ENCODE data around the gene ITCH.
A peak's percentile ranks its signal among the peaks of the same experiment; 100 is the strongest.

The ITCH gene

DNA sequence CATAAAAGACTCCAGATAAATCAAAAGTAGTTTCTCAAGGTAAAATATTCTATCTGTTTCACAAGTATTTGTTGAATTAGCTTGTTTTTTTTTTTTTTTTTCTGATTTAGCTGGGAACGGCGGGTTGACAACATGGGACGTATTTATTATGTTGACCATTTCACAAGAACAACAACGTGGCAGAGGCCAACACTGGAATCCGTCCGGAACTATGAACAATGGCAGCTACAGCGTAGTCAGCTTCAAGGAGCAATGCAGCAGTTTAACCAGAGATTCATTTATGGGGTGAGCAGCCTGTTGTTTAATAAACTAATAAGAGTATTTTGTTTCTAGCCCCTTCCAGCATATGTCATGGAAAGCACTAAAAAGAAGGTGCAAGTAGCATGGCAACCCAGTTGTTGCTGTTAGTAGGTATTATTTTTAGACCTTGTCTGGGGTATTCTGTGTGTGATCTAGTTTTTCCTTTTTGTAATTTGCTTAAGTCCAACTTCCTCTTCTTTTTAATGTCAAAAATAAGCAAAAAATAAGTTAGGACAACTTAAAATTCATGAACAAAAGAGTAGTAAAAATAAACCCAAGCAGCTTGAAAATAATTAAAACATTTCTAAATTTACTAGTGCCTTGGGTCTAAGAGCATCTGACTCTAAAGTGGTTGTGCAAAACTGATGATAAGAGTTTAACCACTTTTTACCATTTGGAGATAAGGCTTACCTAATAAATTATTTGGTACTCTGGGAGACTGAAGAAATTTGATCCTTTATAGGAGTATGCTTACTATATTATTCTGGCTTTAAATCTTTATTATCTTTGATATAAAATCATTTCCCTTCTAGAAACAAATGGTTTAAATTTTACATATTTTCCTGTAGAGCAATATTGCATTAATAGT is 82.3 kb downstream of the ITCH start:
- Histone ChIP-seq H3K4me1 (peaks cover 6% of the 10 kb centered on the region; the same call in 1 of the 2 replicates), H3K36me3 (peaks cover 97% of the 10 kb centered on the region), H3K4me3 (no peak overlapping the region), H3K9ac (no peak overlapping the region), H4K20me1 (peaks cover 24% of the 10 kb centered on the region; the same call in 1 of the 2 replicates), H3K4me2 (peak overlapping the region; percentile 25; the same call in 1 of the 2 replicates), H3K27me3 (no peaks in the 10 kb centered on the region), H3K27ac (no peak overlapping the region), H3K9me3 (no peaks in the 10 kb centered on the region)
- no peak for TF ChIP-seq Cebpa-rat (IDR thresholded peaks at IDR 0.05)

DNA sequence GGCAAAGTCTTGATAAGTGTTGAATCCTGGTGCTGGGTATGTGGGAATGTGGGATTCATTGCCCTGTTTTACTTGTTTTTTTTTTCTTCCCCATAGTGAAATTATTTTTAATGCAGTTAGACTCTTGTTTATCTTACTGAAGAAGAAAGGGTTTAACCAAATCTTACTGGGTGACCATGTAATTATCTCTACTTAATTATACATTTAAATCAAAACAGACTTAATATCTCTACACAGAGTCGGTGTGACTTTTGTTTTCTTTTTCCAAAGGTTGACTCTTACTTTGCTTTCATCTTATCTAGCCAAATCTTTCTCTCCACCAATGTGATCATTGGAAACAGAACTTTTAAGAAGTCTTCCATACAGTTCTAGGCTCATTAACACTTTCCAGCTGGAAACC is 85.4 kb downstream of the ITCH start:
- no peaks in the 10 kb centered on the region for H3K9me3 ChIP-seq
- H3K9ac ChIP-seq: no peak overlapping the region
- H3K4me2 ChIP-seq: no peak overlapping the region
- H3K27me3 ChIP-seq: no peaks in the 10 kb centered on the region
- H3K36me3 ChIP-seq: peaks cover 97% of the 10 kb centered on the region
- no peak overlapping the region for H3K27ac ChIP-seq
- peaks cover 24% of the 10 kb centered on the region; the same call in 1 of the 2 replicates for H4K20me1 ChIP-seq
- no peak for TF ChIP-seq Cebpa-rat (IDR thresholded peaks at IDR 0.05)
- peaks cover 6% of the 10 kb centered on the region; the same call in 1 of the 2 replicates for H3K4me1 ChIP-seq
- no peak overlapping the region for H3K4me3 ChIP-seq

DNA sequence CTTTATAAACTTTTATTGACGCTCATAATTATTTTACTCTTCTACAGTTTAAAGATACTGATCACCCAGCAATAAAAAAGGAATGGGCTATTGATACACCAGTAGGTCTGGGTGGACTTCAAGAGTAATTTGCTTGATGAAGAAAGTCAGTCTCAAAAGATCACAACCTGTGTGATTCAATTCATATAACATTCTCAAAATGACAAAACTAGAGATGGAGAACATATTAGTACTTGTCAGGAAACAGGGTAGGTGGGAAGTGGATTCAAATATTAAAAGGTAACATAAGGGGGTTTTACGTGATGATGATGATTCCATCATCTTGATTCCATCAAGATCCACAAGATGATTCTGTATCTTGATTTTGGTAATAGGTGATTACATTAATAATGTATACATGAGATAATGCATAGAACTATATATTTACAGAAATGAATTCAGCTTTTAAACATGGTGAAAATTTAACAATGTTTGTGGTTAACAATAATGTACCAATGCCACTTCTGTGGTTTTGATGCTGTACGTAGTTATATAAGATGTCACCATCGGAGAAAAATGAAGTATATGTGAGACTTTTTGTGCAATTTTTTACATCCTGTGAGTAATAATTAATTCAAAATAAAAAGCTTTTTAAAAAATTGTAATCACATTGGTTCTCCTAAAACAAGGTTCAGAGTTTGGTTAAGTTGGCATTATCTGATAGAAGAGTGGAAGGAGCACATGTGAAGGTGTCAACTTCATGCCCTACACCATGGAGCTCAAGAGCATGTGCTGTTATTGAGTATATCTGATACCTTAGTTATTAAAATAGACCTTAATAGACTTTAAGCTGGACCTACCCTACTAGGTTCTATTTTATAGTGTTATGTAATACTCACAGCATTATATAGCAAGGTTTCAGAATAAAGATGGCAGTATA is 86.9 kb downstream of the ITCH start:
- peaks cover 24% of the 10 kb centered on the region; the same call in 1 of the 2 replicates for H4K20me1 ChIP-seq
- H3K4me1 ChIP-seq: peaks cover 6% of the 10 kb centered on the region; the same call in 1 of the 2 replicates
- H3K9ac ChIP-seq: no peak overlapping the region
- H3K9me3 ChIP-seq: no peaks in the 10 kb centered on the region
- no peak overlapping the region for H3K4me2 ChIP-seq
- H3K36me3 ChIP-seq: peaks cover 96% of the 10 kb centered on the region
- H3K4me3 ChIP-seq: no peak overlapping the region
- no peak overlapping the region for H3K27ac ChIP-seq
- H3K27me3 ChIP-seq: no peaks in the 10 kb centered on the region
- no peak for TF ChIP-seq Cebpa-rat (IDR thresholded peaks at IDR 0.05)

GRCh38 chr20:34452281-34452982 is 89.4 kb downstream of the ITCH start:
- no peak overlapping the region for H3K4me2 ChIP-seq

GRCh38 chr20:34458631-34459030 is 95.6 kb downstream of the ITCH start:
- H3K36me3 ChIP-seq: peaks cover 88% of the 10 kb centered on the region
- H3K4me1 ChIP-seq: peaks cover 17% of the 10 kb centered on the region
- H3K4me3 ChIP-seq: no peak overlapping the region
- H3K27ac ChIP-seq: 0 out of 2 replicates have a peak overlapping the region, but pooled peaks have one; percentile 7
- peak overlapping the region; percentile 41; the same call in 1 of the 2 replicates for H3K4me2 ChIP-seq
- H3K9me3 ChIP-seq: no peaks in the 10 kb centered on the region
- peaks cover 7% of the 10 kb centered on the region; the same call in 1 of the 2 replicates for H4K20me1 ChIP-seq
- no peak overlapping the region for H3K9ac ChIP-seq
- no peaks in the 10 kb centered on the region for H3K27me3 ChIP-seq
- no peak for TF ChIP-seq Cebpa-rat (IDR thresholded peaks at IDR 0.05)

More at GRCh38 chr20:34452281-34452982, 89.4 kb downstream of the ITCH start:
- H4K20me1 ChIP-seq: peaks cover 4% of the 10 kb centered on the region; the same call in 1 of the 2 replicates
- no peak overlapping the region for H3K27ac ChIP-seq
- H3K36me3 ChIP-seq: peaks cover 92% of the 10 kb centered on the region
- no peaks in the 10 kb centered on the region for H3K9me3 ChIP-seq
- H3K9ac ChIP-seq: no peak overlapping the region
- H3K4me3 ChIP-seq: no peak overlapping the region
- H3K4me1 ChIP-seq: no peaks in the 10 kb centered on the region
- H3K27me3 ChIP-seq: no peaks in the 10 kb centered on the region
- no peak for TF ChIP-seq Cebpa-rat (IDR thresholded peaks at IDR 0.05)

DNA sequence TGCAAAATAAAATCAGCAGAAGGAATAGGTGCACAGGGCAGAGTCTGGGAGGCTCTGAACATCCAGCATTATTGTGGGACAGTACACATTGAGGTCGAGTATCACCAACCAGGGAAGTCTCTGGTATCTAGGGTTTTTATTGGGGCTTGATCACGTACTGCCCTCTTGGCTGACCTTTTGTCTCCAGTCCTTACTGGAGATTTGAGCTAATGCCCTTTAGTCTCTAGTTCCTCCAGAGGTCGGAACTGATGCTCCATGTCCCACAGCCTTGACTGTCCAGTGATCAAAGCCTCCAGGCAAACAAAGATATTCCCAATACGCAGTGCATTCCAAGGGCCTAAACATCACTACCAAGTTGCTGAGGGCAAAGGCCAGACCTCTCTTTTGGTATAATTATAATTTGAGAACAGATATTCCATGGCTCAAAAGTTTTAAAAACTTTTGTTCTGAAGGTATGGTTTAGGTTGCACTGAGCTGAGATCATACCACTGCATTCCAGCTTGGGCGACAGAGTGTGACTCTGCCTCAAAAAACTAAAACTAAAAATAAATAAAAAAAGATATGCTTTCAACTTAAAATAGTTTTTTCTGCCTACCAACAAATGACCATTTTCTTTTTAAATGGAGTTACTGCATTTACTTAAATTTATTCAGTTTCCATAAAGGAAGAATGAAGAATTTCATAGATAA is 96.3 kb downstream of the ITCH start:
- Histone ChIP-seq H3K9ac (no peak overlapping the region), H4K20me1 (peaks cover 7% of the 10 kb centered on the region; the same call in 1 of the 2 replicates), H3K27ac (no peak overlapping the region), H3K4me3 (no peak overlapping the region), H3K27me3 (no peaks in the 10 kb centered on the region), H3K36me3 (peaks cover 89% of the 10 kb centered on the region), H3K4me1 (peaks cover 17% of the 10 kb centered on the region), H3K9me3 (no peaks in the 10 kb centered on the region), H3K4me2 (peak overlapping the region; percentile 41)
- TF ChIP-seq Cebpa-rat (IDR thresholded peaks at IDR 0.05): no peak

GRCh38 chr20:34461779-34462087 is 98.7 kb downstream of the ITCH start:
- H3K27ac ChIP-seq: no peak overlapping the region
- TF ChIP-seq Cebpa-rat (IDR thresholded peaks at IDR 0.05): no peak
- H3K4me3 ChIP-seq: no peak overlapping the region
- H3K4me1 ChIP-seq: peaks cover 17% of the 10 kb centered on the region
- peaks cover 83% of the 10 kb centered on the region for H3K36me3 ChIP-seq
- H4K20me1 ChIP-seq: peaks cover 7% of the 10 kb centered on the region; the same call in 1 of the 2 replicates
- H3K4me2 ChIP-seq: no peak overlapping the region
- H3K9ac ChIP-seq: no peak overlapping the region
- no peaks in the 10 kb centered on the region for H3K27me3 ChIP-seq
- no peaks in the 10 kb centered on the region for H3K9me3 ChIP-seq

DNA sequence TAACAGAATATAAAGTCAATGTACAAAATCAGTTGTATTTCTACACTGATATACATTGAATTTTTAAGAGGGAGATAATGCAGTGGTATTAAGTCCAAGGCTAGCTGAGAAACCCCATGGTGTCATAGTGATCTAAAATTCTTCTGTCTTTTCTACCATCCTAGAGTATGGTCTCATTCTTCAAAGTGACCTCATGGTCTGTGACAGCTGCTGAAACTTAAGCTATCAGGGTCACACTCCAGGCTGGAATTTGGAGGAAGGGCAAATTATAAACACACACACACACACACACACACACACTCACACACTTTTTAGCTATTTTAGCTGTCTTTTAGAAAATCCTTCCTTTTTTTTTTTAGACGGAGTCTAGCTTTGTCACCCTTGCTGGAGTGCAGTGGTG is 105.9 kb downstream of the ITCH start:
- Histone ChIP-seq H3K4me2 (no peak overlapping the region), H3K9ac (no peak overlapping the region), H3K9me3 (no peaks in the 10 kb centered on the region), H3K4me3 (no peak overlapping the region), H3K27ac (no peak overlapping the region), H4K20me1 (peaks cover 13% of the 10 kb centered on the region; the same call in 1 of the 2 replicates), H3K27me3 (no peaks in the 10 kb centered on the region), H3K36me3 (peaks cover 74% of the 10 kb centered on the region), H3K4me1 (no peaks in the 10 kb centered on the region)
- no peak for TF ChIP-seq Cebpa-rat (IDR thresholded peaks at IDR 0.05)

Data from BLaER1 (cell line).